Fibroblast of mammary gland (primary cell): ENCODE results near the gene DNAH17.

ENCODE experiments used
- DNase-seq: peaks from one replicate; pipeline ENCODE4 v3.0.0-alpha.2; 2010; ENCODE audit warnings: low read depth
- H3K4me3 ChIP-seq: 2 replicates; pipeline ENCODE4 v1.5.1; 2011; ENCODE audit warnings: low read depth, mild to moderate bottlenecking, low read length, moderate library complexity; ENCODE audit not compliant: control insufficient read depth
- CTCF ChIP-seq: conservative IDR thresholded peaks from 2 replicates; pipeline ENCODE4 v1.5.1; 2011; ENCODE audit warnings: low read depth, low read length, inconsistent platforms; ENCODE audit not compliant: control insufficient read depth, insufficient read depth

Gene DNAH17

GRCh38 chr17:78395155-78395554 is 182.0 kb downstream of the DNAH17 start:
- TF ChIP-seq CTCF, result no peak
- DNase-seq, result no peak
- no peak overlapping the region for H3K4me3 ChIP-seq

- no peak for DNase-seq
- no peak overlapping the region for H3K4me3 ChIP-seq
- no peak for TF ChIP-seq CTCF
Observed at GRCh38 chr17:78394209-78394608, 183.0 kb downstream of the DNAH17 start.

DNA sequence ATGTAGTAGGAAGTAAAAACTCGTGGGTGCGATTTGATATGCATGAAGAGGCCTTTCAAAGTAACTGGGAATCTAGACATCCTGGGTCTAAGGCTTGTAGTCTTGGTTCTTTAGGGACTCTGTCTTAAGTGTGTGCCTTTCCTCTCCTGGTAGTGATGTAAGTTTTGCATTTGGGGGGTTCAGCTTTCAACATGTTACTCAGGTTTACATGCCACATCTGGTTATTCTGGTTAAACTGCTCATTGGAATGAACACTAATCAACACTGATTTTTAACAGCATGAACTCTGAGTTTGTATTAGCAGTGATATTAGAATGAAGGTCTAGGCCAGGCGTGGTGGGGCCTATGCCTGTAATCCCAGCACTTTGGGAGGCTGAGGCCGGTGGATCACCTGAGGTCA is 183.6 kb downstream of the DNAH17 start:
- no peak overlapping the region for H3K4me3 ChIP-seq
- TF ChIP-seq CTCF, result no peak
- no peak for DNase-seq

DNA sequence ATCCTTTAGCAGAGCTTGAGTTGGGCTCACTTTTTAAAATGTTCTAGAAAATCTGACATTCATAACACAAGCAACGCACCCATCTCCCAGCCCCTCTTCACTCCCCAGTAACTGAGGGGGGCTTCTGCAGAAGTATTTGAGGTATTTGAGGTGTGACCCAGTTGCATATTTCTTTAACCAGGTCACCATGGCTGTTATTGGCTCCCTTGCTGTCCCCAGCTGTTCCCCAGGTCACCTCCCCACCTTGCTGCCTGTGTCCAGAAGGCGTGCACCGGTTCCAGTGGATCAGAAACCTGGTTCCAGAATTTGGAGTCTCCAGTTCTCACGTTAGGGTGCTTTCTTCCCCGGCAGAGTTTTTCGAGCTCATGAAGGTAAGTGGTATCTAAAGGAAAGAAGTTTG is 184.9 kb downstream of the DNAH17 start:
- no peak for TF ChIP-seq CTCF
- no peak overlapping the region for H3K4me3 ChIP-seq
- DNase-seq, result no peak

- TF ChIP-seq CTCF, result no peak
- H3K4me3 ChIP-seq, result no peak overlapping the region
Observed at GRCh38 chr17:78391843-78392242, 185.4 kb downstream of the DNAH17 start.

DNA sequence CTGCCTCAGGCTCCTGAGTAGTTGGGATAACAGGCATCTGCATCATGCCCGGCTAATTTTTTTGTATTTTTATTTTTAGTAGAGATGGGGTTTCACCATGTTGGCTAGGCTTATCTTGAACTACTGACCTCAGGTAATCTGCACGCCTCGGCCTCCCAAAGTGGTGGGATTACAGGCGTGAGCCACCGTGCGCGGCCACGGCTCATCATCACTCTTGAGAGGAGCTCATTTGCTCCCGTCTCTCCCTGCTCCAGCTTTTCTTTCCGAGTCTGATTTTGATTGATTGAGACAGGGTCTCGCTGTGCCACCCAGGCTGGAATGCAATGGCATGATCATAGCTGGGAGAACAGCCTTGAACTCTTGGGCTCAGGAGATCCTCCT is 186.2 kb downstream of the DNAH17 start:
- TF ChIP-seq CTCF, result no peak
- no peak overlapping the region for H3K4me3 ChIP-seq

More at GRCh38 chr17:78391843-78392242, 185.4 kb downstream of the DNAH17 start:
- DNase-seq, result peak; percentile 54

More for the DNA sequence above, 186.2 kb downstream of the DNAH17 start:
- DNase-seq, result no peak
